Natural killer cell (primary cell): ENCODE results near the gene PHC1. TPM values are rescaled to one million over a fixed set of nuclear protein-coding genes. Genes with fewer than 3 reads are reported as not detected.

Experiments
- ATAC-seq, 3 donors: fragments of 150-1000 bp in 2 of 3; fragments of 200-7000 bp in 1 of 3; cut with Tn5 transposase; 1 replicate in 1 of 3; 2 replicates in 2 of 3; pipeline ENCODE4 v1.10.0; 2021; ENCODE audit warnings: mild to moderate bottlenecking in 2 of 3, moderate library complexity in 2 of 3
- DNase-seq, 2 donors: peaks; one replicate each; pipeline versions ENCODE4 v3.0.0 to v3.0.0-alpha.2; 2013 to 2021; ENCODE audit warnings: mixed read lengths in 1 of 2
- H3K27ac ChIP-seq: one replicate; pipeline ENCODE4 v1.5.1; 2013; ENCODE audit warnings: mild to moderate bottlenecking, low read length
- H3K27me3 ChIP-seq: one replicate; pipeline ENCODE4 v1.6.1; 2013; ENCODE audit warnings: low read length; ENCODE audit not compliant: control insufficient read depth, insufficient read depth
- H3K36me3 ChIP-seq: one replicate; pipeline ENCODE4 v1.6.1; 2013; ENCODE audit warnings: low read length; ENCODE audit not compliant: control insufficient read depth, insufficient read depth
- H3K4me1 ChIP-seq: one replicate; pipeline ENCODE4 v1.6.1; 2013; ENCODE audit warnings: low read length; ENCODE audit not compliant: control insufficient read depth, insufficient read depth
- H3K4me3 ChIP-seq: one replicate; pipeline ENCODE4 v1.5.1; 2013; ENCODE audit warnings: low read length
- H3K9me3 ChIP-seq: one replicate; pipeline ENCODE4 v1.6.1; 2013; ENCODE audit warnings: low read length; ENCODE audit not compliant: control insufficient read depth, insufficient read depth
- H3K27ac Mint-ChIP-seq, 2 donors: one replicate each; pipeline ENCODE4 v1.8.0; 2022; ENCODE audit warnings: mild to moderate bottlenecking in 2 of 2, mixed read lengths in 2 of 2, moderate library complexity in 1 of 2
- H3K27me3 Mint-ChIP-seq, 2 donors: one replicate each; pipeline ENCODE4 v1.8.0; 2022; ENCODE audit warnings: low read depth in 2 of 2, mixed read lengths in 2 of 2
- H3K36me3 Mint-ChIP-seq: one replicate; pipeline ENCODE4 v1.8.0; 2022; ENCODE audit warnings: mixed read lengths
- H3K4me1 Mint-ChIP-seq, 2 donors: one replicate each; pipeline ENCODE4 v1.8.0; 2022; ENCODE audit warnings: mixed read lengths in 2 of 2
- H3K4me3 Mint-ChIP-seq: one replicate; pipeline ENCODE4 v1.8.0; 2022; ENCODE audit warnings: mild to moderate bottlenecking, moderate library complexity, mixed read lengths
- H3K9me3 Mint-ChIP-seq, 2 donors: one replicate each; pipeline ENCODE4 v1.8.0; 2022; ENCODE audit warnings: mixed read lengths in 2 of 2
- WGBS: methylation state at CpG from one replicate; pipeline ENCODE4 v1.1.7; 2013; ENCODE audit warnings: missing lambda C conversion rate; ENCODE audit not compliant: insufficient coverage; 5-methylcytosine and 5-hydroxymethylcytosine counted together
- intact Hi-C: fragments of 100-400 bp; cut with micrococcal nuclease; formaldehyde crosslinking; loops from one replicate; pipeline ENCODE4 v1.14.2; 2022
- total RNA-seq, 4 donors: library from RNA; stranded (reverse); fragments of 120-200 nt in 1 of 4; gene quantifications; one replicate each; pipeline versions ENCODE4 v1.2.3 to v1.2.4, GENCODE V29; 2013 to 2022
- TF ChIP-seq, protein P1 (sequence below): fragments of 200-600 bp; IDR thresholded peaks from one replicate; pipeline ENCODE4 v1.8.0; 2022; ENCODE audit warnings: antibody characterized with exemption

The PHC1 gene
- total RNA-seq, 3 donors from 2014 or later (not counting 1 experiment from before 2014, with no cell fraction given) = 37.8 to 39.6 (median 38.6) TPM

DNA sequence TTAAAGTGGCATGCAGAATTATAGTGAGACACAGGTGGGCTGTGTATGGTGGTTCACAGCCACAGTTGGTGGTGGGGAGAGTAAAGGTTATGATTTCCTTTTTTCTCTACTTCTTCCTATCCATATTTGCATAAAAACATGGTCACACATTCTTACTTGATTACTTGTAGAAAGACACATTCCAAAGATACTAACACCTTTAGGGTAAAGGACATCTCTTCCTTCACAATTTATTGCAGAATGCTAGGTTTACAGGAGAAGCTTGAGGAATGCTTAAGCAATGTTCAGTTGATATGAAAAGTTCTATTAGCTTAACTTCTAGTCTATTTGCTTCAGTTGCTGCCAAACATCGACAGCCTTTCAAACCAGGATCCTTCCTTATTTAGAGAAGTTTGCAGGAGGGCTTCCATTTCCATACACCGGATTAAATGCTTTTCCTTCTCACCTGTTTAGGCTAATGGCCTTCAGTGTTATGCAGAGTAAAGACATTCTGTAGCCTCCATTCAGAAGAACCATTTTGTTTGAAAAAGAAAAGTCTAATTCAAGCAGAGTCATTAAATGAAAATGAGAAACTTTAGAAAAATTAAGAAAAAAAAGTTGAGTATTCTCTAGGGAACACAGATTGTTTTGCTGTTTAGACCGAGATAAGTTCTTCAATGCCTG lies 2.6 kb upstream of the PHC1 start:
- no peaks in the 10 kb centered on the region for H3K27me3 ChIP-seq
- Mint-ChIP-seq H3K9me3 (no peaks in the 10 kb centered on the region), H3K36me3 (no peaks in the 10 kb centered on the region), H3K27me3 (no peaks in the 10 kb centered on the region), H3K27ac (peak overlapping the region; percentile 12 to 83), H3K4me3 (no peak overlapping the region), H3K4me1 (peaks cover 13 to 14% of the 10 kb centered on the region in 2 donors)
- H3K4me3 ChIP-seq = no peak overlapping the region
- WGBS = 83% methylated on average over 3 of the region's 3 CpGs
- peaks cover 10% of the 10 kb centered on the region for H3K4me1 ChIP-seq
- TF ChIP-seq, protein P1, sequence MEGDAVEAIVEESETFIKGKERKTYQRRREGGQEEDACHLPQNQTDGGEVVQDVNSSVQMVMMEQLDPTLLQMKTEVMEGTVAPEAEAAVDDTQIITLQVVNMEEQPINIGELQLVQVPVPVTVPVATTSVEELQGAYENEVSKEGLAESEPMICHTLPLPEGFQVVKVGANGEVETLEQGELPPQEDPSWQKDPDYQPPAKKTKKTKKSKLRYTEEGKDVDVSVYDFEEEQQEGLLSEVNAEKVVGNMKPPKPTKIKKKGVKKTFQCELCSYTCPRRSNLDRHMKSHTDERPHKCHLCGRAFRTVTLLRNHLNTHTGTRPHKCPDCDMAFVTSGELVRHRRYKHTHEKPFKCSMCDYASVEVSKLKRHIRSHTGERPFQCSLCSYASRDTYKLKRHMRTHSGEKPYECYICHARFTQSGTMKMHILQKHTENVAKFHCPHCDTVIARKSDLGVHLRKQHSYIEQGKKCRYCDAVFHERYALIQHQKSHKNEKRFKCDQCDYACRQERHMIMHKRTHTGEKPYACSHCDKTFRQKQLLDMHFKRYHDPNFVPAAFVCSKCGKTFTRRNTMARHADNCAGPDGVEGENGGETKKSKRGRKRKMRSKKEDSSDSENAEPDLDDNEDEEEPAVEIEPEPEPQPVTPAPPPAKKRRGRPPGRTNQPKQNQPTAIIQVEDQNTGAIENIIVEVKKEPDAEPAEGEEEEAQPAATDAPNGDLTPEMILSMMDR = no peak
- no peak overlapping the region for H3K27ac ChIP-seq
- DNase-seq = no peak
- intact Hi-C loops = loop anchor here (5.0 kb wide), 1 partner anchor 41 kb away; no protein-coding TSS in a partner anchor
- H3K36me3 ChIP-seq = no peaks in the 10 kb centered on the region
- H3K9me3 ChIP-seq = no peaks in the 10 kb centered on the region
- ATAC-seq = no peak

- Mint-ChIP-seq H3K9me3 (no peaks in the 10 kb centered on the region), H3K27ac (peak overlapping the region in 1 of 2 donors; percentile 83), H3K36me3 (no peaks in the 10 kb centered on the region), H3K4me3 (peak overlapping the region; percentile 96), H3K4me1 (peaks cover 13 to 14% of the 10 kb centered on the region in 2 donors), H3K27me3 (no peaks in the 10 kb centered on the region)
- 71% methylated on average over 9 of the region's 9 CpGs for WGBS
- H3K27ac ChIP-seq = no peak overlapping the region
- ATAC-seq (no peak), DNase-seq (peak in 1 of 2 donors; percentile 56)
- H3K9me3 ChIP-seq = no peaks in the 10 kb centered on the region
- no peak overlapping the region for H3K4me3 ChIP-seq
- H3K27me3 ChIP-seq = no peaks in the 10 kb centered on the region
- H3K4me1 ChIP-seq = peaks cover 10% of the 10 kb centered on the region
- TF ChIP-seq, protein P1 = no peak
- intact Hi-C loops = loop anchor here (5.0 kb wide), 1 partner anchor 39 kb away; no protein-coding TSS in a partner anchor
- H3K36me3 ChIP-seq = no peaks in the 10 kb centered on the region
These were observed 1.4 kb upstream of the PHC1 start for GRCh38 chr12:8912914-8913313.

DNA sequence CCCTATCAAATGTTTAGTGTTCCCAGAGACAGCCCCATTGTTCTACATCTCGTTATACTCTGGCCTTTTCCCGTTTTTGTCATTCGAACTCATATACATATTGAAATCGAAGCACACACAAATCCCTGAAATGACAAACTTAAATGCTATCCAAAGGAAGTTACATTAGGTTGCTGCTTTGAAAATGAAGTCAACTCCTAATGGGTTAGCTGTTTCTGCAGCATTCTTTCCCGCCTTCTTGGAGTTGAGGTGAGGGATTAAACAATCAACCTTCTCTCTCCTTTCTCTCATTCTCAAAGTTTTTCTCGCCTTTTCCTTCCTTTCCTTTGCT lies 642 bp upstream of the PHC1 start:
- Histone ChIP-seq H3K27ac (peak overlapping the region; percentile 79), H3K27me3 (no peaks in the 10 kb centered on the region), H3K36me3 (peaks cover 3% of the 10 kb centered on the region), H3K4me3 (peak overlapping the region; percentile 58), H3K4me1 (peaks cover 10% of the 10 kb centered on the region), H3K9me3 (no peaks in the 10 kb centered on the region)
- WGBS = 56% methylated on average over 4 of the region's 6 CpGs
- Mint-ChIP-seq H3K4me3 (peak overlapping the region; percentile 96), H3K9me3 (no peaks in the 10 kb centered on the region), H3K27ac (peak overlapping the region in 1 of 2 donors; percentile 83), H3K4me1 (peaks cover 13 to 14% of the 10 kb centered on the region in 2 donors), H3K36me3 (peaks cover 4% of the 10 kb centered on the region), H3K27me3 (no peaks in the 10 kb centered on the region)
- TF ChIP-seq, protein P1 = no peak
- DNase-seq (peak in 1 of 2 donors; percentile 27), ATAC-seq (no peak)
- intact Hi-C loops = loop anchor here (2.0 to 5.0 kb wide), 3 partner anchors 39 to 135 kb away; no protein-coding TSS in a partner anchor
